Liver (tissue), 9 donors: Measurements from ENCODE around the gene PHLDB3. TPM values are rescaled to one million over a fixed set of nuclear protein-coding genes. Genes with fewer than 3 reads are reported as not detected.

Experiments
- DNase-seq: peaks from one replicate; pipeline ENCODE4 v3.0.0-alpha.2; 2017; ENCODE audit warnings: low spot score
- H3K27ac ChIP-seq, 2 donors: one replicate each; pipeline ENCODE4 v1.7.0; 2013; ENCODE audit warnings: inconsistent platforms in 2 of 2, low read length in 2 of 2, control low read depth in 1 of 2, low read depth in 1 of 2, mild to moderate bottlenecking in 1 of 2
- H3K27me3 ChIP-seq, 4 donors: one replicate each; pipeline versions ENCODE4 v1.6.1 to v1.7.0; 2013; ENCODE audit warnings: low read length in 3 of 4, inconsistent platforms in 1 of 4, mild to moderate bottlenecking in 1 of 4, moderate library complexity in 1 of 4; ENCODE audit not compliant: control insufficient read depth in 4 of 4, insufficient read depth in 4 of 4
- H3K36me3 ChIP-seq, 4 donors: one replicate each; pipeline versions ENCODE4 v1.6.1 to v1.7.0; 2013; ENCODE audit warnings: low read length in 3 of 4, mild to moderate bottlenecking in 3 of 4, low read depth in 1 of 4, moderate library complexity in 1 of 4; ENCODE audit not compliant: control insufficient read depth in 4 of 4, insufficient read depth in 3 of 4
- H3K4me1 ChIP-seq, 4 donors: one replicate each; pipeline versions ENCODE4 v1.6.1 to v1.7.0; 2013; ENCODE audit warnings: low read length in 3 of 4, mild to moderate bottlenecking in 3 of 4, moderate library complexity in 1 of 4; ENCODE audit not compliant: control insufficient read depth in 4 of 4, insufficient read depth in 4 of 4
- H3K4me3 ChIP-seq, 3 donors: one replicate each; pipeline versions ENCODE4 v1.6.1 to v1.7.0; 2013; ENCODE audit warnings: low read length in 3 of 3, control low read depth in 1 of 3, low read depth in 1 of 3, mild to moderate bottlenecking in 1 of 3
- H3K9ac ChIP-seq, 2 donors: one replicate each; pipeline ENCODE4 v1.7.0; 2013; ENCODE audit warnings: low read length in 2 of 2, mild to moderate bottlenecking in 2 of 2, moderate library complexity in 2 of 2, control low read depth in 1 of 2, low read depth in 1 of 2
- H3K9me3 ChIP-seq, 4 donors: one replicate each; pipeline versions ENCODE4 v1.6.1 to v1.7.0; 2013; ENCODE audit warnings: low read length in 3 of 4; ENCODE audit not compliant: control insufficient read depth in 4 of 4
- CTCF ChIP-seq: fragments of 150-350 bp; IDR thresholded peaks from 2 replicates; pipeline ENCODE4 v1.5.1; 2017; ENCODE audit warnings: improper control_type of control experiment, low read depth, low read length; ENCODE audit not compliant: missing input control
- FOXA1 ChIP-seq: IDR thresholded peaks from 2 replicates; pipeline ENCODE4 v1.6.1; 2016; ENCODE audit warnings: antibody characterized with exemption
- FOXA2 ChIP-seq: IDR thresholded peaks from 2 replicates; pipeline ENCODE4 v1.6.1; 2016; ENCODE audit warnings: antibody characterized with exemption
- HNF4A ChIP-seq, 2 donors: conservative IDR thresholded peaks; 2 replicates each; pipeline ENCODE4 v1.6.1; 2016; ENCODE audit warnings: antibody characterized with exemption in 2 of 2, mild to moderate bottlenecking in 2 of 2
- HNF4G ChIP-seq: IDR thresholded peaks from 2 replicates; pipeline ENCODE4 v1.6.1; 2016; ENCODE audit warnings: antibody characterized with exemption
- NR2F2 ChIP-seq: IDR thresholded peaks from 2 replicates; pipeline ENCODE4 v1.6.1; 2016; ENCODE audit warnings: antibody characterized with exemption
- RAD21 ChIP-seq, 2 donors: IDR thresholded peaks; 2 replicates each; pipeline ENCODE4 v1.6.1; 2016; ENCODE audit warnings: antibody characterized with exemption in 2 of 2, mild to moderate bottlenecking in 2 of 2
- REST ChIP-seq: IDR thresholded peaks from 2 replicates; pipeline ENCODE4 v1.6.1; 2016; ENCODE audit warnings: antibody characterized with exemption, mild to moderate bottlenecking
- RXRA ChIP-seq, 2 donors: IDR thresholded peaks; 2 replicates each; pipeline ENCODE4 v1.6.1; 2017 to 2018; ENCODE audit warnings: antibody characterized with exemption in 2 of 2, mild to moderate bottlenecking in 1 of 2
- SP1 ChIP-seq: IDR thresholded peaks from 2 replicates; pipeline ENCODE4 v1.6.1; 2018; ENCODE audit warnings: antibody characterized with exemption, mild to moderate bottlenecking
- TAF1 ChIP-seq: conservative IDR thresholded peaks from 2 replicates; pipeline ENCODE4 v1.6.1; 2016; ENCODE audit warnings: antibody characterized with exemption, mild to moderate bottlenecking
- YY1 ChIP-seq: IDR thresholded peaks from 2 replicates; pipeline ENCODE4 v1.6.1; 2016; ENCODE audit warnings: antibody characterized with exemption, mild to moderate bottlenecking
- ZBTB33 ChIP-seq: IDR thresholded peaks from 2 replicates; pipeline ENCODE4 v1.6.1; 2016; ENCODE audit warnings: antibody characterized with exemption
- WGBS: extraction: QIAGEN DNeasy Blood & Tissue Kit; methylation state at CpG from one replicate; pipeline ENCODE4 v1.1.7; 2013; 5-methylcytosine and 5-hydroxymethylcytosine counted together
- polyA plus RNA-seq, 2 donors: library from polyadenylated mRNA; stranded (reverse) in 1 of 2; unstranded in 1 of 2; fragments of 200-250 nt in 1 of 2; fragments of >200 nt in 1 of 2; fragmentation: Nextera tagmentation in 1 of 2; extraction: Ambion mirVana in 1 of 2; gene quantifications; one replicate each; pipeline versions ENCODE4 v1.2.1 to v1.2.3, GENCODE V29; 2013 to 2015
- total RNA-seq, 2 donors: library from RNA; depleted of rRNA; stranded (reverse); fragments of >200 nt; gene quantifications; one replicate each; pipeline ENCODE4 v1.2.3, GENCODE V29; 2014
- TF ChIP-seq, protein P1 (sequence below): IDR thresholded peaks from 2 replicates; pipeline ENCODE4 v1.6.1; 2016; ENCODE audit warnings: antibody characterized with exemption
- TF ChIP-seq, protein P2 (sequence below): IDR thresholded peaks from 2 replicates; pipeline ENCODE4 v1.6.1; 2016; ENCODE audit warnings: antibody characterized with exemption
- donor health status: healthy.
- donor health status: healthy.
- donor health status: healthy.
- donor health status: healthy.
- donor health status: healthy.

Gene PHLDB3
- total and polyA plus RNA-seq, 4 donors = 10.6 to 18.2 (median 11.7) TPM

DNA sequence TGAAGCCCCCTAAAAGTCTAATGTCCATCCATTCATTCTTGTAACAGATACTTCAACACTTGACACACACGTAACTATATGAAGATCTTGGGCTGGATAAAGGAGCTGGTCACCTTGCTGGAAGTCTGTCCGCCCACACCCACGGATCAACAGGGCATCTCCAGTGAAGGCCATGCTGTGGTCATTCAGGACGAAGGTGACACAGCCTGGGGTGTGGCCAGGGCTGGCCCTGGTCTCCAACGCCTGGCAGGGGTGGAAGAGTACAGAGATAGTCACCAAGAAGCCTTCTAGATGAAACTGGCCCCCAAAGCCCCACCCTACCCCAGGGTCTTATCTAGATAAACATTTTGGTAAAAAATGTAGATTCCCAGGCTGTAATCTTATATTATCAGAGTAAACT lies 6.8 kb upstream of the PHLDB3 start:
- Histone ChIP-seq H3K36me3 (peaks cover 0 to 14% (median 13%) of the 10 kb centered on the region in 4 donors), H3K9ac (no peak overlapping the region), H3K27ac (no peak overlapping the region), H3K4me1 (peaks cover 0 to 3% (median 1%) of the 10 kb centered on the region in 4 donors), H3K27me3 (no peaks in the 10 kb centered on the region), H3K9me3 (no peaks in the 10 kb centered on the region), H3K4me3 (no peak overlapping the region)
- TF ChIP-seq, protein P1, sequence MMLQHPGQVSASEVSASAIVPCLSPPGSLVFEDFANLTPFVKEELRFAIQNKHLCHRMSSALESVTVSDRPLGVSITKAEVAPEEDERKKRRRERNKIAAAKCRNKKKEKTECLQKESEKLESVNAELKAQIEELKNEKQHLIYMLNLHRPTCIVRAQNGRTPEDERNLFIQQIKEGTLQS = no peak
- no peak for TF ChIP-seq FOXA1
- no peak for TF ChIP-seq HNF4A (conservative IDR thresholded peaks at IDR 0.05)
- TF ChIP-seq, protein P2, sequence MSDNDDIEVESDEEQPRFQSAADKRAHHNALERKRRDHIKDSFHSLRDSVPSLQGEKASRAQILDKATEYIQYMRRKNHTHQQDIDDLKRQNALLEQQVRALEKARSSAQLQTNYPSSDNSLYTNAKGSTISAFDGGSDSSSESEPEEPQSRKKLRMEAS = no peak
- no peak for TF ChIP-seq FOXA2
- TF ChIP-seq CTCF = no peak
- no peak for TF ChIP-seq ZBTB33
- no peak for TF ChIP-seq YY1
- no peak for TF ChIP-seq HNF4G
- TF ChIP-seq RXRA (IDR thresholded peaks at IDR 0.05) = no peak
- no peak for TF ChIP-seq RAD21 (IDR thresholded peaks at IDR 0.05)
- no peak for DNase-seq
- 92% methylated on average over 5 of the region's 5 CpGs for WGBS

DNA sequence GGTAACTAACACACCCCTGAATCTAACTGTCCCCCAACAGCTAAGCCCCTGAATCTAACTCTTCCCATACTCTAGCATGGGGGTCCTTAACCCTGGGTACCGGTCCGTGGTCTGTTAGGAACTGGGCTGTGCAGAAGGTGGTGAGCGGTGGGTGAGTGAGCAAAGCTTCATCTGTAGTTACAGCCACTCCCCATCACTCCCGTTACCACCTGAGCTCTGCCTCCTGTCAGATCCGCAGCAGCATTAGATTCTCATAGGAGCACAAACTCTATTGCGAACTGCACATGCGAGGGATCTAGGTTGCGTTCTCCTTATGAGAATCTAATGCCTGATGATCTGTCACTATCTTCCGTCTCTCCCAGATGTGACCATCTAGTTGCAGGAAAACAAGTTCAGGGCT lies 6.2 kb upstream of the PHLDB3 start:
- TF ChIP-seq, protein P1 = no peak
- no peak for TF ChIP-seq SP1
- no peak for TF ChIP-seq REST
- TF ChIP-seq TAF1 = no peak
- TF ChIP-seq FOXA1 = no peak
- TF ChIP-seq YY1 = no peak
- TF ChIP-seq, protein P2 = no peak
- TF ChIP-seq HNF4A (conservative IDR thresholded peaks at IDR 0.05) = no peak
- no peak for TF ChIP-seq NR2F2
- peaks cover 0 to 3% (median 1%) of the 10 kb centered on the region in 4 donors for H3K4me1 ChIP-seq
- H3K9ac ChIP-seq = no peak overlapping the region
- peaks cover 0 to 14% (median 13%) of the 10 kb centered on the region in 4 donors for H3K36me3 ChIP-seq
- DNase-seq = no peak
- H3K4me3 ChIP-seq = no peak overlapping the region
- H3K27ac ChIP-seq = no peak overlapping the region
- WGBS = 98% methylated on average over 9 of the region's 9 CpGs
- no peaks in the 10 kb centered on the region for H3K9me3 ChIP-seq
- no peaks in the 10 kb centered on the region for H3K27me3 ChIP-seq
